Breast epithelium (tissue), 4 donors: ENCODE data around the gene CNNM3. TPM values are rescaled to one million over a fixed set of nuclear protein-coding genes. Genes with fewer than 3 reads are reported as not detected.
"Not testable (repeated sequence)": the region's sequence is repeated elsewhere in the genome, so short reads cannot be mapped to it uniquely, and the experiment has no call there.

Source experiments
- DNase-seq, 2 donors: peaks; one replicate each; pipeline ENCODE4 v3.0.0-alpha.2; 2019; ENCODE audit warnings: low spot score in 2 of 2
- H3K27ac ChIP-seq, 2 donors: fragments of 200-600 bp; sonication (generic) in 1 of 2; one replicate each; pipeline ENCODE4 v1.5.1; 2016 to 2019; ENCODE audit warnings: mild to moderate bottlenecking in 1 of 2
- H3K27me3 ChIP-seq, 2 donors: fragments of 200-600 bp; sonication (generic) in 1 of 2; one replicate each; pipeline versions ENCODE4 v1.5.1 to v1.6.0; 2017 to 2019; ENCODE audit warnings: control low read depth in 1 of 2, mild to moderate bottlenecking in 1 of 2
- H3K36me3 ChIP-seq: fragments of 200-600 bp; one replicate; pipeline ENCODE4 v1.5.1; 2019
- H3K4me1 ChIP-seq, 2 donors: fragments of 200-600 bp; sonication (generic); one replicate each; pipeline ENCODE4 v1.5.1; 2016 to 2019; ENCODE audit warnings: control low read depth in 1 of 2
- H3K4me3 ChIP-seq, 3 donors: fragments of 200-600 bp; sonication (generic); 1 replicate in 2 of 3; 2 replicates in 1 of 3; pipeline ENCODE4 v1.5.1; 2016 to 2019; ENCODE audit warnings: mild to moderate bottlenecking in 3 of 3, moderate library complexity in 2 of 3
- H3K9me3 ChIP-seq, 2 donors: fragments of 200-600 bp; sonication (generic) in 1 of 2; one replicate each; pipeline ENCODE4 v1.5.1; 2016 to 2019; ENCODE audit warnings: control low read depth in 1 of 2
- CTCF ChIP-seq, 3 donors: fragments of 450-650 bp; IDR thresholded peaks; one replicate each; pipeline ENCODE4 v1.5.1; 2016 to 2017; ENCODE audit warnings: antibody characterized with exemption in 3 of 3, mild to moderate bottlenecking in 3 of 3, moderate library complexity in 3 of 3
- POLR2A ChIP-seq: fragments of 450-650 bp; IDR thresholded peaks from one replicate; pipeline ENCODE4 v1.6.1; 2016; ENCODE audit warnings: antibody characterized with exemption, mild to moderate bottlenecking, moderate library complexity
- POLR2AphosphoS5 ChIP-seq, 3 donors: sonication (generic); formaldehyde crosslinking; IDR thresholded peaks; one replicate each; pipeline ENCODE4 v1.6.1; 2017; ENCODE audit warnings: antibody characterized with exemption in 3 of 3
- intact Hi-C: fragments of 100-400 bp; cut with DNase I; formaldehyde crosslinking; loops from one replicate; pipeline ENCODE4 v1.15.1; 2023; ENCODE audit warnings: low total_unique reads
- total RNA-seq, 3 donors: library from RNA; depleted of rRNA; stranded (reverse); fragments of >200 nt; gene quantifications; one replicate each; pipeline ENCODE4 v1.1.0, GENCODE V29; 2016

CNNM3 gene
- total RNA-seq, 3 donors from 2014 or later, result 7.5 to 13.8 (median 11.8) TPM

GRCh38 chr2:96795076-96795475, 21.0 kb upstream of the CNNM3 start:
- TF ChIP-seq POLR2A (no peak), POLR2AphosphoS5 (IDR thresholded peaks at IDR 0.05) (no peak), CTCF (IDR thresholded peaks at IDR 0.05) (no peak)
- no peaks in the 10 kb centered on the region for H3K9me3 ChIP-seq
- no peak overlapping the region for H3K27ac ChIP-seq
- H3K36me3 ChIP-seq, result no peaks in the 10 kb centered on the region
- H3K4me3 ChIP-seq, result no peak overlapping the region
- no peak for DNase-seq
- intact Hi-C loops, result no loop called here
- no peaks in the 10 kb centered on the region for H3K27me3 ChIP-seq
- H3K4me1 ChIP-seq, result no peaks in the 10 kb centered on the region

GRCh38 chr2:96796497-96796896, 19.6 kb upstream of the CNNM3 start:
- H3K9me3 ChIP-seq, DNase-seq, H3K27ac ChIP-seq, H3K4me1 ChIP-seq, H3K27me3 ChIP-seq, H3K4me3 ChIP-seq, intact Hi-C loops, H3K36me3 ChIP-seq: not testable (repeated sequence)

- TF ChIP-seq POLR2AphosphoS5 (IDR thresholded peaks at IDR 0.05) (no peak), CTCF (IDR thresholded peaks at IDR 0.05) (no peak), POLR2A (no peak)
- no peaks in the 10 kb centered on the region for H3K27me3 ChIP-seq
- H3K36me3 ChIP-seq, result no peaks in the 10 kb centered on the region
- no peak overlapping the region for H3K4me3 ChIP-seq
- H3K4me1 ChIP-seq, result no peaks in the 10 kb centered on the region
- intact Hi-C loops, result no loop called here
- no peaks in the 10 kb centered on the region for H3K9me3 ChIP-seq
- H3K27ac ChIP-seq, result no peak overlapping the region
- DNase-seq, result no peak
These were observed 18.9 kb upstream of the CNNM3 start for GRCh38 chr2:96797066-96797625.

GRCh38 chr2:96798733-96799622, 17.1 kb upstream of the CNNM3 start:
- TF ChIP-seq CTCF (IDR thresholded peaks at IDR 0.05) (no peak), POLR2A (no peak), POLR2AphosphoS5 (IDR thresholded peaks at IDR 0.05) (no peak)
- intact Hi-C loops, result no loop called here
- no peaks in the 10 kb centered on the region for H3K9me3 ChIP-seq
- H3K4me1 ChIP-seq, result no peaks in the 10 kb centered on the region
- no peaks in the 10 kb centered on the region for H3K36me3 ChIP-seq
- H3K27ac ChIP-seq, result no peak overlapping the region
- H3K27me3 ChIP-seq, result no peaks in the 10 kb centered on the region
- no peak overlapping the region for H3K4me3 ChIP-seq
- no peak for DNase-seq

GRCh38 chr2:96799623-96799935, 16.5 kb upstream of the CNNM3 start:
- intact Hi-C loops, result no loop called here
- Histone ChIP-seq H3K9me3 (no peaks in the 10 kb centered on the region), H3K27ac (no peak overlapping the region), H3K27me3 (no peaks in the 10 kb centered on the region), H3K4me1 (no peaks in the 10 kb centered on the region), H3K4me3 (no peak overlapping the region), H3K36me3 (no peaks in the 10 kb centered on the region)
- TF ChIP-seq POLR2A (no peak), POLR2AphosphoS5 (IDR thresholded peaks at IDR 0.05) (no peak), CTCF (IDR thresholded peaks at IDR 0.05) (no peak)
- no peak for DNase-seq
